Measurements from ENCODE around the gene TMEM114. TPM values are rescaled to one million over a fixed set of nuclear protein-coding genes. Genes with fewer than 3 reads are reported as not detected.

Gene TMEM114
- total RNA-seq, 1 experiment from 2014 or later, result not detected

GRCh38 chr16:8623634-8624033, 33.3 kb upstream of the TMEM114 start:
- ATAC-seq, result no peak
- no peaks in the 10 kb centered on the region for H3K9me2 ChIP-seq (ENCODE audit: insufficient read depth)
- H3K27ac ChIP-seq (ENCODE audit: low read depth, low read length), result no peak overlapping the region
- no peaks in the 10 kb centered on the region for H4K20me1 ChIP-seq (ENCODE audit: insufficient read depth)
- ChIA-PET CTCF (no interaction called here), RAD21 (ENCODE audit: low non-redundant PET in 1 of 2, low total read pairs in 2 of 2, uncharacterized antibody in 2 of 2, unreplicated experiment in 2 of 2) (no interaction called here), POLR2A (no interaction called here)
- intact Hi-C loops (cut with micrococcal nuclease), result no loop called here
- no peaks in the 10 kb centered on the region for H3K9me3 ChIP-seq (ENCODE audit: control insufficient read depth in 1 of 2, insufficient read depth in 1 of 2, low read depth in 1 of 2, low read length in 2 of 2)
- H3K4me2 ChIP-seq (ENCODE audit: low read length), result peak overlapping the region; percentile 70; the same call in 1 of the 2 replicates
- DNase-seq (ENCODE audit: low read depth, low spot score), result no peak
- H3K4me3 ChIP-seq (replicated peaks in 1 of 2; ENCODE audit: low read depth in 1 of 2, low read length in 2 of 2), result no peak overlapping the region
- H3K27me3 ChIP-seq (ENCODE audit: insufficient read depth, low read length), result no peaks in the 10 kb centered on the region
- no peak overlapping the region for H2AFZ ChIP-seq (ENCODE audit: low read depth, low read length, poor library complexity, severe bottlenecking)
- peaks cover 7 to 17% of the 10 kb centered on the region in 2 experiments; a peak in 3 of 4 replicates for H3K4me1 ChIP-seq (ENCODE audit: control insufficient read depth in 1 of 2, insufficient read depth in 2 of 2, low read length in 2 of 2)
- H3K36me3 ChIP-seq (ENCODE audit: control insufficient read depth in 1 of 2, insufficient read depth in 2 of 2, low read length in 2 of 2), result peaks cover 21 to 23% of the 10 kb centered on the region in 2 experiments; a peak in 3 of 4 replicates
- peaks cover 49% of the 10 kb centered on the region for H3K79me2 ChIP-seq (ENCODE audit: insufficient read depth, low read length)
- no TSS peak for BruUV-seq (replicated peaks)
- H3K9ac ChIP-seq (ENCODE audit: low read length), result no peak overlapping the region
- TF ChIP-seq POLR2AphosphoS5 (IDR thresholded peaks at IDR 0.05; ENCODE audit: low read depth, low read length), result no peak
- no peak for TF ChIP-seq EZH2phosphoT487 (IDR thresholded peaks at IDR 0.05; ENCODE audit: borderline replicate concordance)
- TF ChIP-seq ZFX (IDR thresholded peaks at IDR 0.05), result no peak

DNA sequence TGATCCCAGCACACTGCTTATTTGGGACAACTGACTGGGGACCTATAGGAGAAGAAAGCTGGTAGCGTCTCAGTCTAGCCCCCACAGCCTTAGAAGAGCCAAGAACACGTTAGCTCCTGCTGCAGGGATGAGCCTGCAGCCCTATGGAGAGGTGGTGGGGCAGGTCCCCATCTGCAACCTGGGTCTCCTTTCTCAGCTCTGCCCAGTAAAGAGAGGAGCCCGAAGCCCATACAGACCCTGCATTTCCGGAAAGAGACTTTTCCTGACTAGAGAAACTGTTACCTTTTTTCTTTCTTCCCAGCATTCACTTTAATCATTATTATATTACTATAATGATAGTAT, 32.0 kb upstream of the TMEM114 start:
- DNase-seq (ENCODE audit: low read depth, low spot score) (no peak), ATAC-seq (peak; percentile 25)
- no peak overlapping the region for H2AFZ ChIP-seq (ENCODE audit: low read depth, low read length, poor library complexity, severe bottlenecking)
- peaks cover 9 to 13% of the 10 kb centered on the region in 2 experiments; a peak in 3 of 4 replicates for H3K36me3 ChIP-seq (ENCODE audit: control insufficient read depth in 1 of 2, insufficient read depth in 2 of 2, low read length in 2 of 2)
- no peaks in the 10 kb centered on the region for H3K9me2 ChIP-seq (ENCODE audit: insufficient read depth)
- TF ChIP-seq ELF1 (IDR thresholded peaks at IDR 0.05; ENCODE audit: borderline replicate concordance, low read depth), result no peak
- TF ChIP-seq SP1 (IDR thresholded peaks at IDR 0.05; ENCODE audit: low read depth), result no peak
- no peak for TF ChIP-seq CEBPB (IDR thresholded peaks at IDR 0.05; ENCODE audit: low read depth)
- TF ChIP-seq ZFX (IDR thresholded peaks at IDR 0.05), result no peak
- TF ChIP-seq REST (IDR thresholded peaks at IDR 0.05; ENCODE audit: low read depth), result no peak
- no peak for TF ChIP-seq FOSL1 (IDR thresholded peaks at IDR 0.05; ENCODE audit: low read depth)
- TF ChIP-seq ZNF274 (IDR thresholded peaks at IDR 0.05; ENCODE audit: low read depth, low read length), result no peak
- TF ChIP-seq EGR1 (IDR thresholded peaks at IDR 0.05; ENCODE audit: low read depth), result no peak
- TF ChIP-seq SRF (IDR thresholded peaks at IDR 0.05; ENCODE audit: low read depth), result no peak
- no peak for TF ChIP-seq JUND (IDR thresholded peaks at IDR 0.05)
- TF ChIP-seq SIN3A (IDR thresholded peaks at IDR 0.05; ENCODE audit: low read depth), result no peak
- TF ChIP-seq, protein P1, sequence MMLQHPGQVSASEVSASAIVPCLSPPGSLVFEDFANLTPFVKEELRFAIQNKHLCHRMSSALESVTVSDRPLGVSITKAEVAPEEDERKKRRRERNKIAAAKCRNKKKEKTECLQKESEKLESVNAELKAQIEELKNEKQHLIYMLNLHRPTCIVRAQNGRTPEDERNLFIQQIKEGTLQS (IDR thresholded peaks at IDR 0.05), result no peak
- TF ChIP-seq POLR2A (IDR thresholded peaks at IDR 0.05; ENCODE audit: borderline replicate concordance, extremely low read depth, insufficient read depth, insufficient read length), result no peak
- no peak for TF ChIP-seq EZH2 (IDR thresholded peaks at IDR 0.05)
- TF ChIP-seq, protein P2, sequence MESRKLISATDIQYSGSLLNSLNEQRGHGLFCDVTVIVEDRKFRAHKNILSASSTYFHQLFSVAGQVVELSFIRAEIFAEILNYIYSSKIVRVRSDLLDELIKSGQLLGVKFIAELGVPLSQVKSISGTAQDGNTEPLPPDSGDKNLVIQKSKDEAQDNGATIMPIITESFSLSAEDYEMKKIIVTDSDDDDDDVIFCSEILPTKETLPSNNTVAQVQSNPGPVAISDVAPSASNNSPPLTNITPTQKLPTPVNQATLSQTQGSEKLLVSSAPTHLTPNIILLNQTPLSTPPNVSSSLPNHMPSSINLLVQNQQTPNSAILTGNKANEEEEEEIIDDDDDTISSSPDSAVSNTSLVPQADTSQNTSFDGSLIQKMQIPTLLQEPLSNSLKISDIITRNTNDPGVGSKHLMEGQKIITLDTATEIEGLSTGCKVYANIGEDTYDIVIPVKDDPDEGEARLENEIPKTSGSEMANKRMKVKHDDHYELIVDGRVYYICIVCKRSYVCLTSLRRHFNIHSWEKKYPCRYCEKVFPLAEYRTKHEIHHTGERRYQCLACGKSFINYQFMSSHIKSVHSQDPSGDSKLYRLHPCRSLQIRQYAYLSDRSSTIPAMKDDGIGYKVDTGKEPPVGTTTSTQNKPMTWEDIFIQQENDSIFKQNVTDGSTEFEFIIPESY (IDR thresholded peaks at IDR 0.05; ENCODE audit: extremely low read depth, insufficient replicate concordance, low read length), result no peak
- TF ChIP-seq POLR2AphosphoS5 (IDR thresholded peaks at IDR 0.05; ENCODE audit: low read depth, low read length), result no peak
- TF ChIP-seq EZH2phosphoT487 (IDR thresholded peaks at IDR 0.05; ENCODE audit: borderline replicate concordance), result no peak
- H3K27ac ChIP-seq (ENCODE audit: low read depth, low read length), result peak overlapping the region; percentile 65
- H3K4me3 ChIP-seq (replicated peaks in 1 of 2; ENCODE audit: low read depth in 1 of 2, low read length in 2 of 2), result peak overlapping the region; percentile 79 to 100
- POLR2A ChIA-PET, result no interaction called here
- H3K9ac ChIP-seq (ENCODE audit: low read length), result peak overlapping the region; percentile 83
- H3K79me2 ChIP-seq (ENCODE audit: insufficient read depth, low read length), result peaks cover 44% of the 10 kb centered on the region
- CTCF ChIA-PET, result no interaction called here
- H4K20me1 ChIP-seq (ENCODE audit: insufficient read depth), result no peaks in the 10 kb centered on the region
- peak overlapping the region; percentile 70 for H3K4me2 ChIP-seq (ENCODE audit: low read length)
- no TSS peak for BruUV-seq (replicated peaks)
- intact Hi-C loops (cut with micrococcal nuclease), result no loop called here
- H3K9me3 ChIP-seq (ENCODE audit: control insufficient read depth in 1 of 2, insufficient read depth in 1 of 2, low read depth in 1 of 2, low read length in 2 of 2), result no peaks in the 10 kb centered on the region
- no peaks in the 10 kb centered on the region for H3K27me3 ChIP-seq (ENCODE audit: insufficient read depth, low read length)
- RAD21 ChIA-PET (ENCODE audit: low non-redundant PET in 1 of 2, low total read pairs in 2 of 2, uncharacterized antibody in 2 of 2, unreplicated experiment in 2 of 2), result no interaction called here
- H3K4me1 ChIP-seq (ENCODE audit: control insufficient read depth in 1 of 2, insufficient read depth in 2 of 2, low read length in 2 of 2), result peaks cover 7 to 17% of the 10 kb centered on the region in 2 experiments; a peak in 3 of 4 replicates

All from HCT116 (cell line).